Measurements from ENCODE around the gene FSIP1. TPM values are rescaled to one million over a fixed set of nuclear protein-coding genes. Genes with fewer than 3 reads are reported as not detected.
A peak's percentile ranks its signal among the peaks of the same experiment; 100 is the strongest.

FSIP1 gene
- total RNA-seq, 2 donors from 2014 or later: 4.1 to 5.3 TPM

DNA sequence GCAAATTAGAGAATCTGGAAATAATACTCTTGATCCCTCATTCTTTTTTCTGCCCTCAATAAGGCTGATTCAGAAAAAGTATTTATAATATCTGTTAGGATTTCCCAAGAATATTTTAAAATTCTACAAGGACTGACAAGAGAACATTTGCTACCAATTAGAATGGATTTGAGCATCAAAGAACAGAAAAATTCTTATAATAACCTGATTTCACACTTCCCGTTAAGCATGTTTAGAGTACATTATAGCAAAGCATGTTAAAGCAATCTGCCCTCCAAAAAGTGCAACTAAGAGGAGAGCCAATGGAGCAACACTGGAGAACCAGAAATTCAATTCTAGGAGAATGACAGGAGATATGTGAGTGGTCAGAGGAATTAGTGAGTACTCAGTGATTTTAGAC, 144.6 kb downstream of the FSIP1 start:
- H3K4me1 ChIP-seq: no peaks in the 10 kb centered on the region
- H3K4me3 ChIP-seq: no peak overlapping the region
- H3K27me3 ChIP-seq: no peaks in the 10 kb centered on the region

DNA sequence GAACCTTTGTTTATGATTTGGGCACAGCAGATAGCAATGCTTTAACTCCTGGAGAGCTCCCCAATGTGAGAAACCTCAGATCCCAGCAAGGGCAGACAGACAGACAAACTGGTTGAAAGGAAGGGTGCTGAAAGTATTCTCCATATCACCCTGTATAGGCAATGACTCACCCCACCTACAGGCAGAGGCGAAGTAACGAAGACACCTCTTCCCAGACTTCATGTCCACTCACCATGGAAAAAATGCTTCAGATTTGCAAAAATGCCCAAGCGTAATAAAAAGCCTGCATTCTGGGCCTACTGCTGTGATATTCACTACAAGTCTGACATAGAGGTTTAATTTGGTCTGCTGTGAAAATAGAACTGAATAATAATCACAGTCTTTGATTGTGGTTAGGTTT, 151.3 kb downstream of the FSIP1 start:
- TF ChIP-seq, protein P1, sequence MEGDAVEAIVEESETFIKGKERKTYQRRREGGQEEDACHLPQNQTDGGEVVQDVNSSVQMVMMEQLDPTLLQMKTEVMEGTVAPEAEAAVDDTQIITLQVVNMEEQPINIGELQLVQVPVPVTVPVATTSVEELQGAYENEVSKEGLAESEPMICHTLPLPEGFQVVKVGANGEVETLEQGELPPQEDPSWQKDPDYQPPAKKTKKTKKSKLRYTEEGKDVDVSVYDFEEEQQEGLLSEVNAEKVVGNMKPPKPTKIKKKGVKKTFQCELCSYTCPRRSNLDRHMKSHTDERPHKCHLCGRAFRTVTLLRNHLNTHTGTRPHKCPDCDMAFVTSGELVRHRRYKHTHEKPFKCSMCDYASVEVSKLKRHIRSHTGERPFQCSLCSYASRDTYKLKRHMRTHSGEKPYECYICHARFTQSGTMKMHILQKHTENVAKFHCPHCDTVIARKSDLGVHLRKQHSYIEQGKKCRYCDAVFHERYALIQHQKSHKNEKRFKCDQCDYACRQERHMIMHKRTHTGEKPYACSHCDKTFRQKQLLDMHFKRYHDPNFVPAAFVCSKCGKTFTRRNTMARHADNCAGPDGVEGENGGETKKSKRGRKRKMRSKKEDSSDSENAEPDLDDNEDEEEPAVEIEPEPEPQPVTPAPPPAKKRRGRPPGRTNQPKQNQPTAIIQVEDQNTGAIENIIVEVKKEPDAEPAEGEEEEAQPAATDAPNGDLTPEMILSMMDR (IDR thresholded peaks at IDR 0.05): no peak
- Histone ChIP-seq H3K27me3 (no peaks in the 10 kb centered on the region), H3K4me3 (no peak overlapping the region), H3K4me1 (peaks cover 19% of the 10 kb centered on the region), H3K27ac (no peak overlapping the region), H3K9ac (ENCODE audit: low read depth in 2 of 2, low read length in 2 of 2) (no peak overlapping the region), H3K9me3 (no peaks in the 10 kb centered on the region), H3K36me3 (no peaks in the 10 kb centered on the region)
- no peak for DNase-seq
- intact Hi-C loops (cut with DNase I): no loop called here

More for the DNA sequence above, 144.6 kb downstream of the FSIP1 start:
- TF ChIP-seq, protein P1 (IDR thresholded peaks at IDR 0.05): no peak
- intact Hi-C loops (cut with DNase I): no loop called here
- no peak for DNase-seq
- Histone ChIP-seq H3K9ac (ENCODE audit: low read depth in 2 of 2, low read length in 2 of 2) (no peak overlapping the region), H3K36me3 (no peaks in the 10 kb centered on the region), H3K9me3 (no peaks in the 10 kb centered on the region), H3K27ac (no peak overlapping the region)

DNA sequence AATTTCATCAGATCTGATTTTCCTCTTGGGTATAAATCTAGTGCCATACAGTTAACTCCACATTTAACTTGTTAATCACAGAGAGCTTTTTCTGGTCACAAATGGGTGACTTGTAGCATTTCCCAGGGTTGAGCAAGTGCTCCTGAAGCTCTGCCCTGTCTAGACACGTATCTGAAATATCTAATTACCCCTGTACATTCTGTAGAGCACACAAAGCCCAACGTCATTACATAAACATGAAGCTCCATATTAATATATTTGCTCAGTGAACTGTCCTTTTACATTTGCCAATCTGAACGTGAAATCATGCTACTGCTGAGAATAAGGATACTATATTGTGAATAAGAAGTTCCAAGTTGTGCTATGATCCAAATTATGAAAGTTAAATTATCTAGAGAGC, 152.7 kb downstream of the FSIP1 start:
- Histone ChIP-seq H3K27me3 (no peaks in the 10 kb centered on the region), H3K36me3 (no peaks in the 10 kb centered on the region), H3K27ac (peak overlapping the region; percentile 73), H3K9me3 (no peaks in the 10 kb centered on the region), H3K9ac (ENCODE audit: low read depth in 2 of 2, low read length in 2 of 2) (peak overlapping the region; percentile 44 to 71), H3K4me1 (peaks cover 25% of the 10 kb centered on the region), H3K4me3 (no peak overlapping the region)
- TF ChIP-seq, protein P1 (IDR thresholded peaks at IDR 0.05): no peak
- intact Hi-C loops (cut with DNase I): no loop called here
- no peak for DNase-seq

DNA sequence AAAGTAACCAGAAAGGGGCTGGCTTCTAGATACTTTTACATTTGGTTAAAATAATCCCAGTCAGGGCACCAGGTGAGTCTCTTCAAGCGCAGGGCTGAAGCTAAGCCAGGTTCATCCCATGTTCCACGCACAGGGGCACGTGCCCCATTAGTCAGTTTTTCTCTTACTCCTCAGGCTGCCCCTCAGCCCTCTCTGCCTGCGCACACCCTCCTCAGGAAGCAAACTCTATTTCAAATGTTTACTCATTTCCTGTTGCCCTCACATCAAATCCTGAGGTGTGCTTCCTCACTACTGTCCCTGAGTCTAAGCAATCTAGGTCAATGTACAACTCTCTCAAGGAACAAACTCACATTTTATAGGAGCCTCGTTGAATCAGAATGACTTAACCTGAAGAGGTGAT, 153.3 kb downstream of the FSIP1 start:
- TF ChIP-seq, protein P1 (IDR thresholded peaks at IDR 0.05): no peak
- peak overlapping the region in 1 of 2 donors; percentile 71 for H3K9ac ChIP-seq (ENCODE audit: low read depth in 2 of 2, low read length in 2 of 2)
- no peak overlapping the region for H3K4me3 ChIP-seq
- no peaks in the 10 kb centered on the region for H3K27me3 ChIP-seq
- intact Hi-C loops (cut with DNase I): no loop called here
- H3K9me3 ChIP-seq: no peaks in the 10 kb centered on the region
- peaks cover 31% of the 10 kb centered on the region for H3K4me1 ChIP-seq
- H3K27ac ChIP-seq: peak overlapping the region; percentile 73
- H3K36me3 ChIP-seq: no peaks in the 10 kb centered on the region
- DNase-seq: peak; percentile 67

DNA sequence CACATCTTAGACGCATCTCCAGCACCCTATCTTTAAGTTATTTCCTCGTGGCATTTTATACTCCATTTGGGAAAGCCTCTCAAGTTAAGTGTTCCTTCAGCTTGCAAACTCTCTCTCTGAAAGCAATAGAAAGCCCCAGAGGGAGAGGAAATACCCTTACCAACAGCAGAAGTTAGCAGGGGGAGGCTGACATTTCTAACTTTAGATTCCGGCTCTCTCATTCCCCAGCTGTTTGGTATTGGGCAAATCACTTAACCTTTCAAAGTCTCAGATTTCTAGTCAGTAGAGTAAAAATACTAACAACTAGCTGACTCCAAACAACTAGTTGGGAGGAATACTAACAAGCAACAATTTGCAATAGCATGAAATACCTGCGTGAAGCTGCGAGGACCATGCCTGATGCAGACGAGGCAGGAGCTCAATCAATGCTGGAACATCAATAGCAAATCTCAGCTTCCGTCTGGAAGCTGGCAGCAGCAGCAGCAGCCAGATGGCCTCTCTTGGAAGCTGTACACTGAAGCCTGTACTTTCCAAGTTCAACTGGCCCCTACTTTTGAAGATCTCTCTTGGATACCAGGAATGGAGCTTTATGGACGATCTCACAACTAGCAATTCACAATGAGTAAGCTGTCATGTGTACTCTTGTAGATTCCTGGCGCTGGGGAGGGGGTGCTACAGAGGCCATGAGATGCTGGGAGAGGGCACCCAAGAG, 153.9 kb downstream of the FSIP1 start:
- H3K9ac ChIP-seq (ENCODE audit: low read depth in 2 of 2, low read length in 2 of 2): peak overlapping the region in 1 of 2 donors; percentile 71
- intact Hi-C loops (cut with DNase I): no loop called here
- TF ChIP-seq, protein P1 (IDR thresholded peaks at IDR 0.05): no peak
- no peak overlapping the region for H3K4me3 ChIP-seq
- DNase-seq: no peak
- H3K27me3 ChIP-seq: no peaks in the 10 kb centered on the region
- H3K9me3 ChIP-seq: no peaks in the 10 kb centered on the region
- no peaks in the 10 kb centered on the region for H3K36me3 ChIP-seq
- H3K27ac ChIP-seq: peak overlapping the region; percentile 73
- H3K4me1 ChIP-seq: peaks cover 36% of the 10 kb centered on the region

Measured in colonic mucosa (tissue), 4 donors.